ENCODE data around the gene ANKRD66.
A peak's percentile ranks its signal among the peaks of the same experiment; 100 is the strongest.

ANKRD66 gene

DNA sequence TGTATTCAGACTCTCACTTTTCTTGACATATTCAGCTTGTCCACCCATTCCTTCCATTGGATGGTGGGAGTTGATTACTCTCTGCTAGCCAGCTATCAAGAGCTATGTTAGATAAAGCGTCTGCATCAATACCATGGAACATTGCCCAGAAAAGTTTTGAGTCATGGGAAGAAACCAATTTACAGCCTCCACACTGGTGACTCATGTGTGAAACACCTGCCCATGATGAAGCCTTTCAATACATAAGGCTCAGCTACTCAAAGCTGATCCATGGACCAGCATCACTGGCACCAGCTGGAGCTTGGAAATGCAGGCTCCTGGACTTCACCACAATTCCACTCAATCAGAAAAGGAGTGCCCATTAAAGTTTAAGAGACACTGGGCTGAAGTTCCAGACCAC, 27.6 kb upstream of the ANKRD66 start:
- H3K9me3 ChIP-seq (ENCODE audit: control insufficient read depth, insufficient read depth, low read depth, low read length), result no peaks in the 10 kb centered on the region
- no peaks in the 10 kb centered on the region for H3K4me1 ChIP-seq (ENCODE audit: control insufficient read depth, insufficient read depth, low read length)
- TF ChIP-seq, protein P1, sequence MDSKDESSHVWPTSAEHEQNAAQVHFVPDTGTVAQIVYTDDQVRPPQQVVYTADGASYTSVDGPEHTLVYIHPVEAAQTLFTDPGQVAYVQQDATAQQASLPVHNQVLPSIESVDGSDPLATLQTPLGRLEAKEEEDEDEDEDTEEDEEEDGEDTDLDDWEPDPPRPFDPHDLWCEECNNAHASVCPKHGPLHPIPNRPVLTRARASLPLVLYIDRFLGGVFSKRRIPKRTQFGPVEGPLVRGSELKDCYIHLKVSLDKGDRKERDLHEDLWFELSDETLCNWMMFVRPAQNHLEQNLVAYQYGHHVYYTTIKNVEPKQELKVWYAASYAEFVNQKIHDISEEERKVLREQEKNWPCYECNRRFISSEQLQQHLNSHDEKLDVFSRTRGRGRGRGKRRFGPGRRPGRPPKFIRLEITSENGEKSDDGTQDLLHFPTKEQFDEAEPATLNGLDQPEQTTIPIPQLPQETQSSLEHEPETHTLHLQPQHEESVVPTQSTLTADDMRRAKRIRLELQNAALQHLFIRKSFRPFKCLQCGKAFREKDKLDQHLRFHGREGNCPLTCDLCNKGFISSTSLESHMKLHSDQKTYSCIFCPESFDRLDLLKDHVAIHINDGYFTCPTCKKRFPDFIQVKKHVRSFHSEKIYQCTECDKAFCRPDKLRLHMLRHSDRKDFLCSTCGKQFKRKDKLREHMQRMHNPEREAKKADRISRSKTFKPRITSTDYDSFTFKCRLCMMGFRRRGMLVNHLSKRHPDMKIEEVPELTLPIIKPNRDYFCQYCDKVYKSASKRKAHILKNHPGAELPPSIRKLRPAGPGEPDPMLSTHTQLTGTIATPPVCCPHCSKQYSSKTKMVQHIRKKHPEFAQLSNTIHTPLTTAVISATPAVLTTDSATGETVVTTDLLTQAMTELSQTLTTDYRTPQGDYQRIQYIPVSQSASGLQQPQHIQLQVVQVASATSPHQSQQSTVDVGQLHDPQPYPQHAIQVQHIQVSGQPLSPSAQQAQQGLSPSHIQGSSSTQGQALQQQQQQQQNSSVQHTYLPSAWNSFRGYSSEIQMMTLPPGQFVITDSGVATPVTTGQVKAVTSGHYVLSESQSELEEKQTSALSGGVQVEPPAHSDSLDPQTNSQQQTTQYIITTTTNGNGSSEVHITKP (tag by site-specific recombination; IDR thresholded peaks at IDR 0.05), result peak; percentile 49; the same call in 1 of the 2 replicates
- no peak for TF ChIP-seq ZNF670 (tag by site-specific recombination; IDR thresholded peaks at IDR 0.05; ENCODE audit: low read depth)
- TF ChIP-seq ZNF394 (tag by site-specific recombination; IDR thresholded peaks at IDR 0.05; ENCODE audit: borderline replicate concordance), result peak; percentile 92
- H3K36me3 ChIP-seq (ENCODE audit: control insufficient read depth in 2 of 2, insufficient read depth in 1 of 2, low read length in 2 of 2), result no peaks in the 10 kb centered on the region
- CTCF ChIA-PET, result interaction anchor here (0.8 to 0.9 kb wide), 2 partner anchors 14 to 15 kb away, joined by 4 to 6 read pairs; no protein-coding TSS in a partner anchor
- no peak overlapping the region for H3K27ac ChIP-seq (ENCODE audit: extremely low read depth, low read depth, low read length)
- H3K4me3 ChIP-seq (ENCODE audit: low read depth, low read length), result no peak overlapping the region
- POLR2A ChIA-PET, result no interaction called here

DNA sequence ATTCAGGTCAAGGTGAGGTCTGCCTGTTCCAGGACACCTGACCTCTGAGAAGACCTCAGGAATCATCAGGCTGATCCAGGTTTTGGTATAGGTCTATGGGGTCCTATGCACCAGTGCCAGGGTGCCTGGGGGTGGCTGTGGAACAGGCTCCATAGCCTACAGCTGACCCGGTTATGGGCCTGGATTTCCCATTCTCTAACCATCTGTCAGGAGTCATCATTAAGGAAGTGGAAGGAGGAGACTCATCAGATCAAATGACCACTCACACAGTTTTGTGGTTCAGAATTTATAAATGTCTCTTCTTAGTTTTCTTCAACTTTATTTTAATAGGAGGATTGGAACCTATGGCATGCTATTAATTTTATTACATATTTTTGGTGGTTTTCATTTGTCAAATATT, 26.3 kb upstream of the ANKRD66 start:
- Histone ChIP-seq H3K4me3 (ENCODE audit: low read depth, low read length) (no peak overlapping the region), H3K36me3 (ENCODE audit: control insufficient read depth in 2 of 2, insufficient read depth in 1 of 2, low read length in 2 of 2) (no peaks in the 10 kb centered on the region), H3K27ac (ENCODE audit: extremely low read depth, low read depth, low read length) (no peak overlapping the region), H3K4me1 (ENCODE audit: control insufficient read depth, insufficient read depth, low read length) (no peaks in the 10 kb centered on the region), H3K9me3 (ENCODE audit: control insufficient read depth, insufficient read depth, low read depth, low read length) (no peaks in the 10 kb centered on the region)
- CTCF ChIA-PET, result interaction anchor here (0.6 kb wide), 1 partner anchor 301 kb away, joined by 3 read pairs; no protein-coding TSS in a partner anchor
- TF ChIP-seq, protein P2, sequence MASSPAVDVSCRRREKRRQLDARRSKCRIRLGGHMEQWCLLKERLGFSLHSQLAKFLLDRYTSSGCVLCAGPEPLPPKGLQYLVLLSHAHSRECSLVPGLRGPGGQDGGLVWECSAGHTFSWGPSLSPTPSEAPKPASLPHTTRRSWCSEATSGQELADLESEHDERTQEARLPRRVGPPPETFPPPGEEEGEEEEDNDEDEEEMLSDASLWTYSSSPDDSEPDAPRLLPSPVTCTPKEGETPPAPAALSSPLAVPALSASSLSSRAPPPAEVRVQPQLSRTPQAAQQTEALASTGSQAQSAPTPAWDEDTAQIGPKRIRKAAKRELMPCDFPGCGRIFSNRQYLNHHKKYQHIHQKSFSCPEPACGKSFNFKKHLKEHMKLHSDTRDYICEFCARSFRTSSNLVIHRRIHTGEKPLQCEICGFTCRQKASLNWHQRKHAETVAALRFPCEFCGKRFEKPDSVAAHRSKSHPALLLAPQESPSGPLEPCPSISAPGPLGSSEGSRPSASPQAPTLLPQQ (tag by site-specific recombination; IDR thresholded peaks at IDR 0.05), result no peak
- TF ChIP-seq ZNF391 (tag by site-specific recombination; IDR thresholded peaks at IDR 0.05; ENCODE audit: borderline replicate concordance, low read depth) (no peak), ZNF701 (tag by site-specific recombination; IDR thresholded peaks at IDR 0.05) (no peak), ZNF133 (tag by site-specific recombination; IDR thresholded peaks at IDR 0.05) (no peak), ZNF549 (tag by site-specific recombination; IDR thresholded peaks at IDR 0.05) (no peak), ZNF404 (tag by site-specific recombination; IDR thresholded peaks at IDR 0.05) (no peak), MZF1 (tag by site-specific recombination; IDR thresholded peaks at IDR 0.05; ENCODE audit: borderline replicate concordance) (no peak)
- TF ChIP-seq, protein P3, sequence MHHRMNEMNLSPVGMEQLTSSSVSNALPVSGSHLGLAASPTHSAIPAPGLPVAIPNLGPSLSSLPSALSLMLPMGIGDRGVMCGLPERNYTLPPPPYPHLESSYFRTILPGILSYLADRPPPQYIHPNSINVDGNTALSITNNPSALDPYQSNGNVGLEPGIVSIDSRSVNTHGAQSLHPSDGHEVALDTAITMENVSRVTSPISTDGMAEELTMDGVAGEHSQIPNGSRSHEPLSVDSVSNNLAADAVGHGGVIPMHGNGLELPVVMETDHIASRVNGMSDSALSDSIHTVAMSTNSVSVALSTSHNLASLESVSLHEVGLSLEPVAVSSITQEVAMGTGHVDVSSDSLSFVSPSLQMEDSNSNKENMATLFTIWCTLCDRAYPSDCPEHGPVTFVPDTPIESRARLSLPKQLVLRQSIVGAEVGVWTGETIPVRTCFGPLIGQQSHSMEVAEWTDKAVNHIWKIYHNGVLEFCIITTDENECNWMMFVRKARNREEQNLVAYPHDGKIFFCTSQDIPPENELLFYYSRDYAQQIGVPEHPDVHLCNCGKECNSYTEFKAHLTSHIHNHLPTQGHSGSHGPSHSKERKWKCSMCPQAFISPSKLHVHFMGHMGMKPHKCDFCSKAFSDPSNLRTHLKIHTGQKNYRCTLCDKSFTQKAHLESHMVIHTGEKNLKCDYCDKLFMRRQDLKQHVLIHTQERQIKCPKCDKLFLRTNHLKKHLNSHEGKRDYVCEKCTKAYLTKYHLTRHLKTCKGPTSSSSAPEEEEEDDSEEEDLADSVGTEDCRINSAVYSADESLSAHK (tag by site-specific recombination; IDR thresholded peaks at IDR 0.05), result no peak
- POLR2A ChIA-PET, result no interaction called here

DNA sequence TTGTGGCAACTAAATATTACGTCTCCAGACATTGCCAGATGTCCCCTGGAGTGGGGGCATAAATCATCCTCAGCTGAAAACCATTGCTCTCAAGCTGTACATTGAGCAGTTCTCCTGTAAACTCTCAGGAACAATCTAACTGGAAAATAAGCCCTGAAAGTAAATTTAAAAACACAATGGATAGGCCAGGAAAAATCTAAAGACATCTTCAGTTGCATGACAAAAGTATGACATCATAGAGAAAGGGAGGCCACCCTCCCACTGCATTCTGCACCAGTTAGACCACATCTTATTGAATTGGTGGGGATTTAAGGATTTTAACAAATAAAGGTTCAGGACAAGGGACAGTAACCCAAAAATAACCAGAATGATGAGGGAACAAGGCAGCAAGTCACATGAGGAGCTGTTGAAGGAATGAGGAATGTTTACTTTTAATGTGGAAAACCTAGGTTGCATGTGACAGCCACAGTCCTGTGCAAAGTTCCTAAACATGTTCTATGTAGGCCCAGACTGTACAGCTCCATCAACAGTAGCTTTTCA, 16.9 kb upstream of the ANKRD66 start:
- Histone ChIP-seq H3K9me3 (ENCODE audit: control insufficient read depth, insufficient read depth, low read depth, low read length) (no peaks in the 10 kb centered on the region), H3K27ac (ENCODE audit: extremely low read depth, low read depth, low read length) (no peak overlapping the region), H3K4me1 (ENCODE audit: control insufficient read depth, insufficient read depth, low read length) (no peaks in the 10 kb centered on the region), H3K36me3 (ENCODE audit: control insufficient read depth in 2 of 2, insufficient read depth in 1 of 2, low read length in 2 of 2) (no peaks in the 10 kb centered on the region), H3K4me3 (ENCODE audit: low read depth, low read length) (no peak overlapping the region)
- ChIA-PET CTCF (interaction anchor here (0.6 kb wide), 2 partner anchors 10 to 224 kb away, joined by 3 to 6 read pairs; no protein-coding TSS in a partner anchor), POLR2A (no interaction called here)
- TF ChIP-seq ZNF571 (tag by site-specific recombination; IDR thresholded peaks at IDR 0.05) (no peak), ZNF48 (tag by site-specific recombination; IDR thresholded peaks at IDR 0.05) (no peak), ZNF514 (tag by site-specific recombination; IDR thresholded peaks at IDR 0.05) (no peak), ZSCAN16 (tag by site-specific recombination; IDR thresholded peaks at IDR 0.05) (no peak), ZNF629 (tag by site-specific recombination; IDR thresholded peaks at IDR 0.05) (peak; percentile 54; the same call in 1 of the 2 replicates)
- TF ChIP-seq, protein P4, sequence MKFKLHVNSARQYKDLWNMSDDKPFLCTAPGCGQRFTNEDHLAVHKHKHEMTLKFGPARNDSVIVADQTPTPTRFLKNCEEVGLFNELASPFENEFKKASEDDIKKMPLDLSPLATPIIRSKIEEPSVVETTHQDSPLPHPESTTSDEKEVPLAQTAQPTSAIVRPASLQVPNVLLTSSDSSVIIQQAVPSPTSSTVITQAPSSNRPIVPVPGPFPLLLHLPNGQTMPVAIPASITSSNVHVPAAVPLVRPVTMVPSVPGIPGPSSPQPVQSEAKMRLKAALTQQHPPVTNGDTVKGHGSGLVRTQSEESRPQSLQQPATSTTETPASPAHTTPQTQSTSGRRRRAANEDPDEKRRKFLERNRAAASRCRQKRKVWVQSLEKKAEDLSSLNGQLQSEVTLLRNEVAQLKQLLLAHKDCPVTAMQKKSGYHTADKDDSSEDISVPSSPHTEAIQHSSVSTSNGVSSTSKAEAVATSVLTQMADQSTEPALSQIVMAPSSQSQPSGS (tag by site-specific recombination; IDR thresholded peaks at IDR 0.05; ENCODE audit: low read depth), result peak; percentile 72
- TF ChIP-seq, protein P5, sequence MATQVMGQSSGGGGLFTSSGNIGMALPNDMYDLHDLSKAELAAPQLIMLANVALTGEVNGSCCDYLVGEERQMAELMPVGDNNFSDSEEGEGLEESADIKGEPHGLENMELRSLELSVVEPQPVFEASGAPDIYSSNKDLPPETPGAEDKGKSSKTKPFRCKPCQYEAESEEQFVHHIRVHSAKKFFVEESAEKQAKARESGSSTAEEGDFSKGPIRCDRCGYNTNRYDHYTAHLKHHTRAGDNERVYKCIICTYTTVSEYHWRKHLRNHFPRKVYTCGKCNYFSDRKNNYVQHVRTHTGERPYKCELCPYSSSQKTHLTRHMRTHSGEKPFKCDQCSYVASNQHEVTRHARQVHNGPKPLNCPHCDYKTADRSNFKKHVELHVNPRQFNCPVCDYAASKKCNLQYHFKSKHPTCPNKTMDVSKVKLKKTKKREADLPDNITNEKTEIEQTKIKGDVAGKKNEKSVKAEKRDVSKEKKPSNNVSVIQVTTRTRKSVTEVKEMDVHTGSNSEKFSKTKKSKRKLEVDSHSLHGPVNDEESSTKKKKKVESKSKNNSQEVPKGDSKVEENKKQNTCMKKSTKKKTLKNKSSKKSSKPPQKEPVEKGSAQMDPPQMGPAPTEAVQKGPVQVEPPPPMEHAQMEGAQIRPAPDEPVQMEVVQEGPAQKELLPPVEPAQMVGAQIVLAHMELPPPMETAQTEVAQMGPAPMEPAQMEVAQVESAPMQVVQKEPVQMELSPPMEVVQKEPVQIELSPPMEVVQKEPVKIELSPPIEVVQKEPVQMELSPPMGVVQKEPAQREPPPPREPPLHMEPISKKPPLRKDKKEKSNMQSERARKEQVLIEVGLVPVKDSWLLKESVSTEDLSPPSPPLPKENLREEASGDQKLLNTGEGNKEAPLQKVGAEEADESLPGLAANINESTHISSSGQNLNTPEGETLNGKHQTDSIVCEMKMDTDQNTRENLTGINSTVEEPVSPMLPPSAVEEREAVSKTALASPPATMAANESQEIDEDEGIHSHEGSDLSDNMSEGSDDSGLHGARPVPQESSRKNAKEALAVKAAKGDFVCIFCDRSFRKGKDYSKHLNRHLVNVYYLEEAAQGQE (tag by site-specific recombination; IDR thresholded peaks at IDR 0.05), result peak; percentile 79
